ENCODE results near the gene CD209. TPM values are rescaled to one million over a fixed set of nuclear protein-coding genes. Genes with fewer than 3 reads are reported as not detected.

CD209 gene
- total and polyA plus RNA-seq, 2 of the 8 experiments (the other 6 are each of a cell fraction or from before 2014, with no cell fraction given): 0.05 to 0.22 TPM

- TF ChIP-seq KDM1A (IDR thresholded peaks at IDR 0.05; ENCODE audit: borderline replicate concordance, low read length): no peak
Measured at GRCh38 chr19:7772752-7773291, 25.5 kb upstream of the CD209 start (continued).

Data from H1 (cell line).